GM23338 (cell line): ENCODE data around the gene GPR119. TPM values are rescaled to one million over a fixed set of nuclear protein-coding genes. Genes with fewer than 3 reads are reported as not detected.

Experiments
- ATAC-seq: fragments of 200-7000 bp; cut with Tn5 transposase; 3 replicates; pipeline ENCODE4 v1.9.1; 2020
- DNase-seq: peaks from one replicate; pipeline ENCODE4 v3.0.0-alpha.2; 2015; ENCODE audit warnings: low spot score
- H2AFZ ChIP-seq: fragments of 200-600 bp; sonication (generic); 2 replicates; pipeline ENCODE4 v1.8.0; 2016; ENCODE audit warnings: antibody characterized with exemption, mild to moderate bottlenecking, moderate library complexity
- H3F3A ChIP-seq: fragments of 200-600 bp; sonication (generic); replicated peaks from 2 replicates; pipeline ENCODE4 v1.8.0; 2017; ENCODE audit warnings: antibody characterized with exemption, mixed run types, low read depth
- H3K27ac ChIP-seq: fragments of 200-600 bp; sonication (generic); 2 replicates; pipeline ENCODE4 v1.6.1; 2016; ENCODE audit warnings: low read depth
- H3K27me3 ChIP-seq: fragments of 200-600 bp; sonication (generic); 2 replicates; pipeline ENCODE4 v1.8.0; 2016; ENCODE audit warnings: mild to moderate bottlenecking, mixed run types, moderate library complexity; ENCODE audit not compliant: insufficient read depth
- H3K36me3 ChIP-seq: fragments of 200-600 bp; sonication (generic); 2 replicates; pipeline ENCODE4 v1.8.0; 2016; ENCODE audit warnings: mild to moderate bottlenecking; ENCODE audit not compliant: insufficient read depth
- H3K4me1 ChIP-seq: fragments of 200-600 bp; sonication (generic); 2 replicates; pipeline ENCODE4 v1.8.0; 2016; ENCODE audit warnings: mild to moderate bottlenecking, moderate library complexity; ENCODE audit not compliant: insufficient read depth
- H3K4me2 ChIP-seq: fragments of 200-600 bp; sonication (generic); 2 replicates; pipeline ENCODE4 v1.7.1; 2017; ENCODE audit warnings: mixed run types
- H3K4me3 ChIP-seq: fragments of 200-600 bp; sonication (generic); 2 replicates; pipeline ENCODE4 v1.6.1; 2016; ENCODE audit warnings: mixed run types
- H3K79me2 ChIP-seq: fragments of 200-600 bp; sonication (generic); replicated peaks from 2 replicates; pipeline ENCODE4 v1.8.0; 2017; ENCODE audit warnings: mild to moderate bottlenecking; ENCODE audit not compliant: insufficient read depth
- H3K9me2 ChIP-seq: fragments of 200-600 bp; sonication (generic); 2 replicates; pipeline ENCODE4 v1.8.0; 2017; ENCODE audit not compliant: insufficient read depth
- H4K20me1 ChIP-seq: fragments of 200-600 bp; sonication (generic); replicated peaks from 2 replicates; pipeline ENCODE4 v1.8.0; 2017; ENCODE audit warnings: mild to moderate bottlenecking; ENCODE audit not compliant: insufficient read depth
- H3K27ac Mint-ChIP-seq: 2 replicates; pipeline ENCODE4 v1.8.0; 2020; ENCODE audit warnings: inconsistent platforms, mild to moderate bottlenecking, moderate library complexity, mixed read lengths
- H3K27me3 Mint-ChIP-seq: 3 replicates; pipeline ENCODE4 v1.8.0; 2022; ENCODE audit warnings: low read depth, mild to moderate bottlenecking, moderate library complexity, mixed read lengths, inconsistent platforms; ENCODE audit not compliant: insufficient read depth, poor library complexity
- H3K36me3 Mint-ChIP-seq: 3 replicates; pipeline ENCODE4 v1.8.0; 2021; ENCODE audit warnings: low read depth, mild to moderate bottlenecking, inconsistent platforms, moderate library complexity, mixed read lengths
- H3K4me1 Mint-ChIP-seq: 3 replicates; pipeline ENCODE4 v1.8.0; 2020; ENCODE audit warnings: mild to moderate bottlenecking, inconsistent platforms, mixed read lengths
- H3K4me3 Mint-ChIP-seq: 3 replicates; pipeline ENCODE4 v1.8.0; 2021; ENCODE audit warnings: moderate library complexity, mild to moderate bottlenecking, inconsistent platforms, mixed read lengths
- H3K9me3 Mint-ChIP-seq: 3 replicates; pipeline ENCODE4 v1.8.0; 2020; ENCODE audit warnings: moderate library complexity, mild to moderate bottlenecking, inconsistent platforms, mixed read lengths
- CREB1 ChIP-seq: fragments of 250-450 bp; sonication (Bioruptor Pico); IDR thresholded peaks from 2 replicates; pipeline ENCODE4 v1.5.0; 2020; ENCODE audit warnings: low read depth, mild to moderate bottlenecking, moderate library complexity
- EZH2 ChIP-seq: fragments of 200-600 bp; sonication (generic); IDR thresholded peaks from one replicate; pipeline ENCODE4 v1.8.0; 2017; ENCODE audit warnings: antibody characterized with exemption, mild to moderate bottlenecking, low read depth; ENCODE audit not compliant: unreplicated experiment
- EZH2phosphoT487 ChIP-seq: fragments of 200-600 bp; sonication (generic); IDR thresholded peaks from one replicate; pipeline ENCODE4 v1.8.1; 2018; ENCODE audit warnings: antibody characterized with exemption; ENCODE audit not compliant: unreplicated experiment
- JUNB ChIP-seq: IDR thresholded peaks from one replicate; pipeline ENCODE4 v1.6.1; 2016; ENCODE audit warnings: antibody characterized with exemption; ENCODE audit not compliant: unreplicated experiment
- NANOG ChIP-seq: IDR thresholded peaks from 2 replicates; pipeline ENCODE4 v1.6.1; 2016; ENCODE audit warnings: antibody characterized with exemption, borderline replicate concordance
- POLR2AphosphoS5 ChIP-seq: IDR thresholded peaks from 2 replicates; pipeline ENCODE4 v1.6.1; 2016; ENCODE audit warnings: antibody characterized with exemption, low read depth
- STAT1 ChIP-seq: IDR thresholded peaks from one replicate; pipeline ENCODE4 v1.6.1; 2016; ENCODE audit warnings: antibody characterized with exemption; ENCODE audit not compliant: unreplicated experiment
- ZNF114 ChIP-seq: fragments of 250-450 bp; sonication (Bioruptor Pico); IDR thresholded peaks from 2 replicates; pipeline ENCODE4 v1.5.0; 2020; ENCODE audit warnings: mild to moderate bottlenecking, moderate library complexity
- ZNF331 ChIP-seq: fragments of 250-450 bp; sonication (Bioruptor Pico); IDR thresholded peaks from 2 replicates; pipeline ENCODE4 v1.5.0; 2020; ENCODE audit warnings: low read depth, mild to moderate bottlenecking, moderate library complexity
- polyA plus RNA-seq: library from polyadenylated mRNA; unstranded; fragments of >200 nt; fragmentation: Nextera tagmentation; extraction: Ambion mirVana; gene quantifications from 2 replicates; pipeline ENCODE4 v1.2.1, GENCODE V29; 2016
- total RNA-seq: library from RNA; depleted of rRNA; stranded (reverse); fragments of >200 nt; shearing (Covaris generic); gene quantifications from 2 replicates; pipeline ENCODE4 v1.2.3, GENCODE V29; 2014
- TF ChIP-seq, protein P1 (sequence below): IDR thresholded peaks from one replicate; pipeline ENCODE4 v1.6.1; 2018; ENCODE audit warnings: antibody characterized with exemption; ENCODE audit not compliant: unreplicated experiment
- TF ChIP-seq, protein P2 (sequence below), 2 experiments: fragments of 200-600 bp in 1 of 2; sonication (generic) in 1 of 2; conservative IDR thresholded peaks; 2 replicates each; pipeline versions ENCODE4 v1.5.1 to v1.6.1; 2016 to 2017; ENCODE audit warnings: antibody characterized with exemption in 2 of 2, low read depth in 2 of 2, mild to moderate bottlenecking in 2 of 2, moderate library complexity in 1 of 2
- TF ChIP-seq, protein P3 (sequence below): IDR thresholded peaks from 2 replicates; pipeline ENCODE4 v1.6.1; 2016; ENCODE audit warnings: antibody characterized with exemption

GPR119 gene
- total and polyA plus RNA-seq, 2 experiments from 2014 or later: not detected

- no peaks in the 10 kb centered on the region for H3K79me2 ChIP-seq
- H3K27me3 ChIP-seq: no peaks in the 10 kb centered on the region
- H3K36me3 ChIP-seq: no peaks in the 10 kb centered on the region
- no peaks in the 10 kb centered on the region for H3F3A ChIP-seq
- no peak overlapping the region for H2AFZ ChIP-seq
- no peaks in the 10 kb centered on the region for H3K9me3 Mint-ChIP-seq
- H3K4me1 ChIP-seq: peaks cover 8% of the 10 kb centered on the region; the same call in 1 of the 2 replicates
- no peak overlapping the region for H3K4me3 Mint-ChIP-seq
- H3K27ac Mint-ChIP-seq: no peak overlapping the region
- H3K4me1 Mint-ChIP-seq: peaks cover 16% of the 10 kb centered on the region
- H3K27ac ChIP-seq: no peak overlapping the region
- H3K4me2 ChIP-seq: peak overlapping the region; percentile 32; the same call in 1 of the 2 replicates
- DNase-seq (no peak), ATAC-seq (no peak)
- no peaks in the 10 kb centered on the region for H4K20me1 ChIP-seq
- H3K36me3 Mint-ChIP-seq: peaks cover 2% of the 10 kb centered on the region; the same call in 1 of the 3 replicates
- TF ChIP-seq JUNB (no peak), ZNF331 (CRISPR knock-in tag) (no peak), CREB1 (CRISPR knock-in tag) (no peak), STAT1 (no peak), EZH2 (no peak), ZNF114 (CRISPR knock-in tag) (no peak), EZH2phosphoT487 (no peak), NANOG (no peak), POLR2AphosphoS5 (no peak)
- TF ChIP-seq, protein P1, sequence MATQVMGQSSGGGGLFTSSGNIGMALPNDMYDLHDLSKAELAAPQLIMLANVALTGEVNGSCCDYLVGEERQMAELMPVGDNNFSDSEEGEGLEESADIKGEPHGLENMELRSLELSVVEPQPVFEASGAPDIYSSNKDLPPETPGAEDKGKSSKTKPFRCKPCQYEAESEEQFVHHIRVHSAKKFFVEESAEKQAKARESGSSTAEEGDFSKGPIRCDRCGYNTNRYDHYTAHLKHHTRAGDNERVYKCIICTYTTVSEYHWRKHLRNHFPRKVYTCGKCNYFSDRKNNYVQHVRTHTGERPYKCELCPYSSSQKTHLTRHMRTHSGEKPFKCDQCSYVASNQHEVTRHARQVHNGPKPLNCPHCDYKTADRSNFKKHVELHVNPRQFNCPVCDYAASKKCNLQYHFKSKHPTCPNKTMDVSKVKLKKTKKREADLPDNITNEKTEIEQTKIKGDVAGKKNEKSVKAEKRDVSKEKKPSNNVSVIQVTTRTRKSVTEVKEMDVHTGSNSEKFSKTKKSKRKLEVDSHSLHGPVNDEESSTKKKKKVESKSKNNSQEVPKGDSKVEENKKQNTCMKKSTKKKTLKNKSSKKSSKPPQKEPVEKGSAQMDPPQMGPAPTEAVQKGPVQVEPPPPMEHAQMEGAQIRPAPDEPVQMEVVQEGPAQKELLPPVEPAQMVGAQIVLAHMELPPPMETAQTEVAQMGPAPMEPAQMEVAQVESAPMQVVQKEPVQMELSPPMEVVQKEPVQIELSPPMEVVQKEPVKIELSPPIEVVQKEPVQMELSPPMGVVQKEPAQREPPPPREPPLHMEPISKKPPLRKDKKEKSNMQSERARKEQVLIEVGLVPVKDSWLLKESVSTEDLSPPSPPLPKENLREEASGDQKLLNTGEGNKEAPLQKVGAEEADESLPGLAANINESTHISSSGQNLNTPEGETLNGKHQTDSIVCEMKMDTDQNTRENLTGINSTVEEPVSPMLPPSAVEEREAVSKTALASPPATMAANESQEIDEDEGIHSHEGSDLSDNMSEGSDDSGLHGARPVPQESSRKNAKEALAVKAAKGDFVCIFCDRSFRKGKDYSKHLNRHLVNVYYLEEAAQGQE: no peak
- TF ChIP-seq, protein P2, sequence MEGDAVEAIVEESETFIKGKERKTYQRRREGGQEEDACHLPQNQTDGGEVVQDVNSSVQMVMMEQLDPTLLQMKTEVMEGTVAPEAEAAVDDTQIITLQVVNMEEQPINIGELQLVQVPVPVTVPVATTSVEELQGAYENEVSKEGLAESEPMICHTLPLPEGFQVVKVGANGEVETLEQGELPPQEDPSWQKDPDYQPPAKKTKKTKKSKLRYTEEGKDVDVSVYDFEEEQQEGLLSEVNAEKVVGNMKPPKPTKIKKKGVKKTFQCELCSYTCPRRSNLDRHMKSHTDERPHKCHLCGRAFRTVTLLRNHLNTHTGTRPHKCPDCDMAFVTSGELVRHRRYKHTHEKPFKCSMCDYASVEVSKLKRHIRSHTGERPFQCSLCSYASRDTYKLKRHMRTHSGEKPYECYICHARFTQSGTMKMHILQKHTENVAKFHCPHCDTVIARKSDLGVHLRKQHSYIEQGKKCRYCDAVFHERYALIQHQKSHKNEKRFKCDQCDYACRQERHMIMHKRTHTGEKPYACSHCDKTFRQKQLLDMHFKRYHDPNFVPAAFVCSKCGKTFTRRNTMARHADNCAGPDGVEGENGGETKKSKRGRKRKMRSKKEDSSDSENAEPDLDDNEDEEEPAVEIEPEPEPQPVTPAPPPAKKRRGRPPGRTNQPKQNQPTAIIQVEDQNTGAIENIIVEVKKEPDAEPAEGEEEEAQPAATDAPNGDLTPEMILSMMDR (conservative IDR thresholded peaks at IDR 0.05; ENCODE audit: low read depth in 2 of 2): no peak
- TF ChIP-seq, protein P3, sequence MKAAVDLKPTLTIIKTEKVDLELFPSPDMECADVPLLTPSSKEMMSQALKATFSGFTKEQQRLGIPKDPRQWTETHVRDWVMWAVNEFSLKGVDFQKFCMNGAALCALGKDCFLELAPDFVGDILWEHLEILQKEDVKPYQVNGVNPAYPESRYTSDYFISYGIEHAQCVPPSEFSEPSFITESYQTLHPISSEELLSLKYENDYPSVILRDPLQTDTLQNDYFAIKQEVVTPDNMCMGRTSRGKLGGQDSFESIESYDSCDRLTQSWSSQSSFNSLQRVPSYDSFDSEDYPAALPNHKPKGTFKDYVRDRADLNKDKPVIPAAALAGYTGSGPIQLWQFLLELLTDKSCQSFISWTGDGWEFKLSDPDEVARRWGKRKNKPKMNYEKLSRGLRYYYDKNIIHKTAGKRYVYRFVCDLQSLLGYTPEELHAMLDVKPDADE: no peak
- H3K4me3 ChIP-seq: no peak overlapping the region
- H3K27me3 Mint-ChIP-seq: no peaks in the 10 kb centered on the region
- H3K9me2 ChIP-seq: no peaks in the 10 kb centered on the region
Measured at GRCh38 chrX:130419263-130419662, 33.8 kb upstream of the GPR119 start.
